HL-60 (cell line): ENCODE data around the gene TUNAR.

Source experiments
- CTCF ChIP-seq: IDR thresholded peaks from one replicate; pipeline ENCODE4 v1.5.1; 2011; ENCODE audit warnings: low read length, control low read depth, inconsistent platforms; ENCODE audit not compliant: insufficient read depth
- GABPA ChIP-seq: IDR thresholded peaks from 2 replicates; pipeline ENCODE4 v1.6.1; 2012; ENCODE audit warnings: low read depth
- POLR2AphosphoS5 ChIP-seq: IDR thresholded peaks from 2 replicates; pipeline ENCODE4 v1.6.1; 2012; ENCODE audit warnings: low read depth
- REST ChIP-seq: IDR thresholded peaks from 2 replicates; pipeline ENCODE4 v1.6.1; 2012; ENCODE audit warnings: low read depth; ENCODE audit not compliant: insufficient replicate concordance
- SPI1 ChIP-seq: IDR thresholded peaks from 2 replicates; pipeline ENCODE4 v1.6.1; 2012; ENCODE audit warnings: low read depth, mild to moderate bottlenecking, borderline replicate concordance

GRCh38 chr14:95832012-95832411 lies 44.6 kb upstream of the TUNAR start:
- TF ChIP-seq CTCF (no peak), REST (no peak), POLR2AphosphoS5 (no peak), GABPA (no peak), SPI1 (no peak)
